ENCODE results near the gene MYZAP.

Gene MYZAP

GRCh38 chr15:57595011-57595866 lies 3.5 kb downstream of the MYZAP start:
- peaks cover 6% of the 10 kb centered on the region for H3K27me3 ChIP-seq (replicated peaks; ENCODE audit: control insufficient read depth, insufficient read depth, low read length)
- H3K9me3 ChIP-seq (ENCODE audit: control insufficient read depth, low read length) = no peaks in the 10 kb centered on the region
- no peak overlapping the region for H3K4me3 ChIP-seq (ENCODE audit: low read length)
- DNase-seq (ENCODE audit: low read depth) = no peak
- no peak overlapping the region for H3K9ac ChIP-seq (ENCODE audit: low read length)
- no peaks in the 10 kb centered on the region for H3K36me3 ChIP-seq (ENCODE audit: control insufficient read depth, insufficient read depth, low read length, severe bottlenecking)
- H3K4me1 ChIP-seq (ENCODE audit: control insufficient read depth, insufficient read depth, low read length) = peaks cover 29% of the 10 kb centered on the region

DNA sequence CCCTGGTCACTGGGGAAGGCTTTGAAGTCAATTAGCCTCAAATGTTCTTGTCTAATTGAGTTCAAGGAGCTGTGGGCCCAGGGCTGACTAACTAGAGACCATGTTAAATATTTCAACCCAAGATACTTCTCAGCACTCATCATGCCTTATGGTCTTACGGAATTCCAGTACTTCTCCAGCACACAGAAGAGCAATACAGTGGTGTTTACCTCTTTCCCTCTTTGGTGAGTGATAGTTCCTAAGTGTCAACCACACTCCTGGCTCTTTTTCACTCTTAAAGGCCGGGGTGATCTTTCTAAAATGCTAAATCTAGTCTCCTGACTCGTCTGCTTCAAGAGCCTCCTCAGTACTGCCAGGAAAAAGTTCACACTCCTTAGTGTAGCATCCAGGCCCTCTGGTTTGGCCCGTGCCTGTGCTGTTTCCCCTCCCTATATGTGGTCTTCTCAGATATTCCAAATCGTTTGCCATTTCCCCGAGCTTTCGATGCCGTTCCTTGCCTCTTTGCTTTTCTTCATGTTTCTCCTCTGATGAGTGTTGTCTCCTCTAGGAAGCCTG lies 4.7 kb downstream of the MYZAP start:
- peaks cover 18% of the 10 kb centered on the region for H3K4me1 ChIP-seq (ENCODE audit: control insufficient read depth, insufficient read depth, low read length)
- peaks cover 4% of the 10 kb centered on the region for H3K27me3 ChIP-seq (replicated peaks; ENCODE audit: control insufficient read depth, insufficient read depth, low read length)
- no peak overlapping the region for H3K9ac ChIP-seq (ENCODE audit: low read length)
- no peak for DNase-seq (ENCODE audit: low read depth)
- H3K9me3 ChIP-seq (ENCODE audit: control insufficient read depth, low read length) = no peaks in the 10 kb centered on the region
- H3K36me3 ChIP-seq (ENCODE audit: control insufficient read depth, insufficient read depth, low read length, severe bottlenecking) = no peaks in the 10 kb centered on the region
- H3K4me3 ChIP-seq (ENCODE audit: low read length) = no peak overlapping the region

GRCh38 chr15:57596978-57597377 lies 5.3 kb downstream of the MYZAP start:
- Histone ChIP-seq H3K9me3 (ENCODE audit: control insufficient read depth, low read length) (no peaks in the 10 kb centered on the region), H3K9ac (ENCODE audit: low read length) (no peak overlapping the region), H3K27me3 (replicated peaks; ENCODE audit: control insufficient read depth, insufficient read depth, low read length) (peaks cover 4% of the 10 kb centered on the region), H3K36me3 (ENCODE audit: control insufficient read depth, insufficient read depth, low read length, severe bottlenecking) (no peaks in the 10 kb centered on the region), H3K4me1 (ENCODE audit: control insufficient read depth, insufficient read depth, low read length) (peaks cover 16% of the 10 kb centered on the region), H3K4me3 (ENCODE audit: low read length) (no peak overlapping the region)
- DNase-seq (ENCODE audit: low read depth) = no peak

- no peak overlapping the region for H3K9ac ChIP-seq (ENCODE audit: low read length)
These were observed 5.7 kb downstream of the MYZAP start for GRCh38 chr15:57597431-57597830.

DNA sequence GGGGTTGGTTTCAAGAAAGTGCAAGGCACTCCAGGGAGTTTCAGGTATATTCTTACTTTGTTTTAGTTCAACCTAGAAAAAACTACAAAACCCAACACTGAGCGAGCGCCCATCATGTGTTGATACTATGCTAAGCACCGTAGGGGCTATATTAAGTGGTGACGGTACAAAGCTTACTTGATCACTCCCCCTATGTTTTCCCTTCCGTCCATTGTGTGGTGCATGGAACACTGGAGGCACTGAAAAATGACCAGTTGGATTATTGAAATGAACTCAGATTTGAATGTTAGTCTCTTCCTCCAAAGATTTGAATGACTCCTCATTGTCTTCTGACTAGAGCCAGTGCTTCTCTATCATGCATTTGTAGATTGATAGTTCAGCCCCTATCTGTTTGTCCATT lies 6.6 kb downstream of the MYZAP start:
- H3K27me3 ChIP-seq (replicated peaks; ENCODE audit: control insufficient read depth, insufficient read depth, low read length) = peaks cover 4% of the 10 kb centered on the region
- no peak for DNase-seq (ENCODE audit: low read depth)
- H3K4me1 ChIP-seq (ENCODE audit: control insufficient read depth, insufficient read depth, low read length) = peaks cover 16% of the 10 kb centered on the region
- H3K9me3 ChIP-seq (ENCODE audit: control insufficient read depth, low read length) = no peaks in the 10 kb centered on the region
- H3K9ac ChIP-seq (ENCODE audit: low read length) = no peak overlapping the region
- no peaks in the 10 kb centered on the region for H3K36me3 ChIP-seq (ENCODE audit: control insufficient read depth, insufficient read depth, low read length, severe bottlenecking)
- H3K4me3 ChIP-seq (ENCODE audit: low read length) = no peak overlapping the region

More at GRCh38 chr15:57597431-57597830, 5.7 kb downstream of the MYZAP start:
- DNase-seq (ENCODE audit: low read depth) = no peak
- Histone ChIP-seq H3K36me3 (ENCODE audit: control insufficient read depth, insufficient read depth, low read length, severe bottlenecking) (no peaks in the 10 kb centered on the region), H3K9me3 (ENCODE audit: control insufficient read depth, low read length) (no peaks in the 10 kb centered on the region), H3K4me1 (ENCODE audit: control insufficient read depth, insufficient read depth, low read length) (peaks cover 16% of the 10 kb centered on the region), H3K27me3 (replicated peaks; ENCODE audit: control insufficient read depth, insufficient read depth, low read length) (peaks cover 4% of the 10 kb centered on the region), H3K4me3 (ENCODE audit: low read length) (no peak overlapping the region)

- no peak overlapping the region for H3K9ac ChIP-seq (ENCODE audit: low read length)
- DNase-seq (ENCODE audit: low read depth) = no peak
- peaks cover 3% of the 10 kb centered on the region for H3K36me3 ChIP-seq (ENCODE audit: control insufficient read depth, insufficient read depth, low read length, severe bottlenecking)
- H3K27me3 ChIP-seq (replicated peaks; ENCODE audit: control insufficient read depth, insufficient read depth, low read length) = peaks cover 4% of the 10 kb centered on the region
- peaks cover 16% of the 10 kb centered on the region for H3K4me1 ChIP-seq (ENCODE audit: control insufficient read depth, insufficient read depth, low read length)
- no peak overlapping the region for H3K4me3 ChIP-seq (ENCODE audit: low read length)
- no peaks in the 10 kb centered on the region for H3K9me3 ChIP-seq (ENCODE audit: control insufficient read depth, low read length)
These were observed 7.6 kb downstream of the MYZAP start for GRCh38 chr15:57599296-57599810.

DNA sequence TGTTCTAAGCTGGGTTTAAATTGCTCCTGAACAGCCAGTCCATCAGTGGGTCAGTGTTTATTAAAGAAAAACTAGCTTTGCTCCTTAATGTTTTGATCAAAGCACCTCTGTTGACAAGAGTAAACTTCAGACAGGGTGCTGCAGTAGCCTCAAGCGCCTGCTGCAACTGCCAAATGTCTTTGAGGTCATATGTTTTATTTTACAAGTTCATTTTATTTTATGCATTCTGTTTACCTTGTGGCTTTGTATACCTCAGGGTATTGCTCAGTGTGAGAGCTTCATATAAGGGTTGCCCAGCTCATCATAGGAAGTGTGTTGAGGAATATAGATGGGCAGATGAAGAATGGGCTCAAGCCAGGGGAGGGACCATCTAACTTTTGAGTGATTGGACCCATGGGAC lies 8.5 kb downstream of the MYZAP start:
- DNase-seq (ENCODE audit: low read depth) = no peak
- Histone ChIP-seq H3K9me3 (ENCODE audit: control insufficient read depth, low read length) (no peaks in the 10 kb centered on the region), H3K9ac (ENCODE audit: low read length) (no peak overlapping the region), H3K4me3 (ENCODE audit: low read length) (no peak overlapping the region), H3K27me3 (replicated peaks; ENCODE audit: control insufficient read depth, insufficient read depth, low read length) (peaks cover 4% of the 10 kb centered on the region), H3K36me3 (ENCODE audit: control insufficient read depth, insufficient read depth, low read length, severe bottlenecking) (peaks cover 4% of the 10 kb centered on the region), H3K4me1 (ENCODE audit: control insufficient read depth, insufficient read depth, low read length) (peaks cover 10% of the 10 kb centered on the region)

DNA sequence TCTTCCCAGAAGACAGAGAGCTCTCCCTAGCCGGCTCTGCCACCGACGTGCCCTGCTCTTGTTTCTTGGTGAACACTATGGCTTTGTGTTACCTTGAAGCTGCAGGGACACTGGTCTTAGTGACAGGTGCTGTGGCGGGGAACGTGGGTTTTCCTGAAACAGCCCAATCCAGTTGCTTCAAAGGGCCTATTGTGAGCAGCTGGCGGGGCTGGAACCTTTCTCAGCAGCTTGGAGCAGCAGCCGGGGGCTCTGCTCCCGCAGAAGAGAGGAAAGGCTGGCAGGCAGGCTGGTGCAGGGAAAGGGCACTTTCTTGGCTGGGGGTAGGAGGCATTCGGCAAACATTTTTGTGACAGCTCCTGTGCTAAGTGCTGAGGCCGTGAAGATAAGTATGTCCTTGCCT lies 12.8 kb downstream of the MYZAP start:
- no peak overlapping the region for H3K9ac ChIP-seq (ENCODE audit: low read length)
- peaks cover 4% of the 10 kb centered on the region for H3K27me3 ChIP-seq (replicated peaks; ENCODE audit: control insufficient read depth, insufficient read depth, low read length)
- peaks cover 15% of the 10 kb centered on the region for H3K4me1 ChIP-seq (ENCODE audit: control insufficient read depth, insufficient read depth, low read length)
- no peaks in the 10 kb centered on the region for H3K9me3 ChIP-seq (ENCODE audit: control insufficient read depth, low read length)
- no peak overlapping the region for H3K4me3 ChIP-seq (ENCODE audit: low read length)
- H3K36me3 ChIP-seq (ENCODE audit: control insufficient read depth, insufficient read depth, low read length, severe bottlenecking) = peaks cover 14% of the 10 kb centered on the region
- DNase-seq (ENCODE audit: low read depth) = no peak

GRCh38 chr15:57605491-57605890 lies 13.8 kb downstream of the MYZAP start:
- Histone ChIP-seq H3K4me1 (ENCODE audit: control insufficient read depth, insufficient read depth, low read length) (peaks cover 15% of the 10 kb centered on the region), H3K36me3 (ENCODE audit: control insufficient read depth, insufficient read depth, low read length, severe bottlenecking) (peaks cover 14% of the 10 kb centered on the region), H3K27me3 (replicated peaks; ENCODE audit: control insufficient read depth, insufficient read depth, low read length) (no peaks in the 10 kb centered on the region), H3K9me3 (ENCODE audit: control insufficient read depth, low read length) (no peaks in the 10 kb centered on the region), H3K9ac (ENCODE audit: low read length) (no peak overlapping the region), H3K4me3 (ENCODE audit: low read length) (no peak overlapping the region)
- DNase-seq (ENCODE audit: low read depth) = no peak

GRCh38 chr15:57606048-57606447 lies 14.3 kb downstream of the MYZAP start:
- DNase-seq (ENCODE audit: low read depth) = no peak
- H3K27me3 ChIP-seq (replicated peaks; ENCODE audit: control insufficient read depth, insufficient read depth, low read length) = no peaks in the 10 kb centered on the region
- H3K9ac ChIP-seq (ENCODE audit: low read length) = no peak overlapping the region
- H3K36me3 ChIP-seq (ENCODE audit: control insufficient read depth, insufficient read depth, low read length, severe bottlenecking) = peaks cover 14% of the 10 kb centered on the region
- H3K4me3 ChIP-seq (ENCODE audit: low read length) = no peak overlapping the region
- no peaks in the 10 kb centered on the region for H3K9me3 ChIP-seq (ENCODE audit: control insufficient read depth, low read length)
- H3K4me1 ChIP-seq (ENCODE audit: control insufficient read depth, insufficient read depth, low read length) = peaks cover 15% of the 10 kb centered on the region

DNA sequence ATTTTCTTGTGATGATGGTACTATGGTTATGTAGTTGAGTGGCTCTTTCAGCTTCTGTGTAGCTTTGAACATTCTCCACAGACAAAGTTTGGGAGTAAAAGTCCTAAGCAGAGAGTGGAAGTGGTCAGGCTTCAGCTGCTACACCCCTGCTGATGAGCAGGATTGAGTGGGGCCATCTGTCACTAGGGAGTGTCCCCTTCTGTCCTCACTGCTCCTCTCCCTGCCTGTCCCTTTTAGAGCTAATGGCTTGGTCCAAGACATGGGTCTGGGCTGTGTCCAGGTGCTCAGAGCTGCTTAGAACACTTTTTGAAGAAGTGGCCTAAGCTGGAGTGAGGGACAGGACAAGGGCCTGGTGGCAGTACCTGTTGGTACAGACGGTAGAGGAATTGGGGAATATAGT lies 15.1 kb downstream of the MYZAP start:
- Histone ChIP-seq H3K4me1 (ENCODE audit: control insufficient read depth, insufficient read depth, low read length) (peaks cover 15% of the 10 kb centered on the region), H3K27me3 (replicated peaks; ENCODE audit: control insufficient read depth, insufficient read depth, low read length) (no peaks in the 10 kb centered on the region), H3K36me3 (ENCODE audit: control insufficient read depth, insufficient read depth, low read length, severe bottlenecking) (peaks cover 14% of the 10 kb centered on the region), H3K9me3 (ENCODE audit: control insufficient read depth, low read length) (no peaks in the 10 kb centered on the region), H3K9ac (ENCODE audit: low read length) (no peak overlapping the region), H3K4me3 (ENCODE audit: low read length) (no peak overlapping the region)
- no peak for DNase-seq (ENCODE audit: low read depth)

Data from adipocyte (in vitro differentiated cells).